Prostate gland (tissue), 2 donors: ENCODE measurements around the gene BBOX1.

Source experiments
- POLR2A ChIP-seq: fragments of 450-650 bp; IDR thresholded peaks from one replicate; pipeline ENCODE4 v1.6.1; 2016; ENCODE audit warnings: antibody characterized with exemption, mild to moderate bottlenecking
- TF ChIP-seq, protein P1 (sequence below), 4 experiments: fragments of 200-600 bp in 2 of 4; fragments of 450-650 bp in 2 of 4; sonication (generic) in 2 of 4; IDR thresholded peaks; 1 replicate in 3 of 4; 2 replicates in 1 of 4; pipeline ENCODE4 v1.5.1; 2016 to 2019; ENCODE audit warnings: antibody characterized with exemption in 4 of 4, mild to moderate bottlenecking in 2 of 4, moderate library complexity in 2 of 4

- TF ChIP-seq, protein P1, sequence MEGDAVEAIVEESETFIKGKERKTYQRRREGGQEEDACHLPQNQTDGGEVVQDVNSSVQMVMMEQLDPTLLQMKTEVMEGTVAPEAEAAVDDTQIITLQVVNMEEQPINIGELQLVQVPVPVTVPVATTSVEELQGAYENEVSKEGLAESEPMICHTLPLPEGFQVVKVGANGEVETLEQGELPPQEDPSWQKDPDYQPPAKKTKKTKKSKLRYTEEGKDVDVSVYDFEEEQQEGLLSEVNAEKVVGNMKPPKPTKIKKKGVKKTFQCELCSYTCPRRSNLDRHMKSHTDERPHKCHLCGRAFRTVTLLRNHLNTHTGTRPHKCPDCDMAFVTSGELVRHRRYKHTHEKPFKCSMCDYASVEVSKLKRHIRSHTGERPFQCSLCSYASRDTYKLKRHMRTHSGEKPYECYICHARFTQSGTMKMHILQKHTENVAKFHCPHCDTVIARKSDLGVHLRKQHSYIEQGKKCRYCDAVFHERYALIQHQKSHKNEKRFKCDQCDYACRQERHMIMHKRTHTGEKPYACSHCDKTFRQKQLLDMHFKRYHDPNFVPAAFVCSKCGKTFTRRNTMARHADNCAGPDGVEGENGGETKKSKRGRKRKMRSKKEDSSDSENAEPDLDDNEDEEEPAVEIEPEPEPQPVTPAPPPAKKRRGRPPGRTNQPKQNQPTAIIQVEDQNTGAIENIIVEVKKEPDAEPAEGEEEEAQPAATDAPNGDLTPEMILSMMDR (IDR thresholded peaks at IDR 0.05), result no peak
- no peak for TF ChIP-seq POLR2A
Measured at GRCh38 chr11:27076121-27076589, 35.5 kb downstream of the BBOX1 start.
